C4-2B (cell line): Measurements from ENCODE around the gene ZNF804B.
A peak's percentile ranks its signal among the peaks of the same experiment; 100 is the strongest.

ENCODE experiments used
- H3K27ac ChIP-seq: fragments of 450-650 bp; 2 replicates; pipeline ENCODE4 v1.5.1; 2017
- CTCF ChIP-seq: fragments of 450-650 bp; conservative IDR thresholded peaks from 2 replicates; pipeline ENCODE4 v1.5.1; 2017; ENCODE audit warnings: mild to moderate bottlenecking
- ZFX ChIP-seq: fragments of 450-650 bp; IDR thresholded peaks from 2 replicates; pipeline ENCODE4 v1.6.1; 2017

Gene ZNF804B

DNA sequence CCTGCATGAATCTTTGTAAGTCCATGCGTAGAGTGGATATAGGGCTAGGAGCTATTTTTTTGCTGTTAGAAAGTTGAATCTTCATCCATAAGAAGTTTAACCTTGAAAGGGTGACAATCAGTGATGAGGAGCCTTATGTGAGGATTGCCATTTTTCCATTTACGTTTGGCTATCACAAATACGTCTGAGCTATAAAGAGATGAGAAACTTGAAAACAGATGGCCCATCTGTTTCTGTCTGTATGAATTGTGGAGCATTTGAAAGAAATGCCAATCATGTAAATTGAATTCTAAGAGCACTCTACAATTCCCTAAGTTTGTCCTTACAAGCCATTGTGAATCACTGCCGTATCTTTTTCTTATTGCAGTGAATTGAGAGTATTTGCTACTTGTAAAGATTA is 205.9 kb downstream of the ZNF804B start:
- no peak overlapping the region for H3K27ac ChIP-seq
- no peak for TF ChIP-seq CTCF
- no peak for TF ChIP-seq ZFX

DNA sequence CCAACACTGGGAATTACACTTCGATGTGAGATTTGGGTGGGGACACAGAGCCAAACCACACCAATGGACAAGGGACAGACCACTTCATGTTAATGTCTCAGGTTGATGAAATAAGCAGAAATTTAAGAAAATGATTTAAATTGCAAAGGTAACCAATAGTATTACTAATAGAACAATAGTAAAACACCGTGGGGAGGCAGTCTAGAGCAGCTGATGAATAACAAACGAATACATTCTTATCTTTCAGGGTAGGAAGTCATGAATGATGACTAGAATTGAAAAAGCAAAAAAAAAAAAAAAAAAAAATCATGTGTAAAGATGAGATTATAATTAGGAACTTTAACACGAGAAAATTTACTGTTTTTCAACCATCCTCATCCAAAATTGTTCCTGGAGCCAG is 207.9 kb downstream of the ZNF804B start:
- TF ChIP-seq ZFX (no peak), CTCF (peak; percentile 33)
- H3K27ac ChIP-seq, result no peak overlapping the region

DNA sequence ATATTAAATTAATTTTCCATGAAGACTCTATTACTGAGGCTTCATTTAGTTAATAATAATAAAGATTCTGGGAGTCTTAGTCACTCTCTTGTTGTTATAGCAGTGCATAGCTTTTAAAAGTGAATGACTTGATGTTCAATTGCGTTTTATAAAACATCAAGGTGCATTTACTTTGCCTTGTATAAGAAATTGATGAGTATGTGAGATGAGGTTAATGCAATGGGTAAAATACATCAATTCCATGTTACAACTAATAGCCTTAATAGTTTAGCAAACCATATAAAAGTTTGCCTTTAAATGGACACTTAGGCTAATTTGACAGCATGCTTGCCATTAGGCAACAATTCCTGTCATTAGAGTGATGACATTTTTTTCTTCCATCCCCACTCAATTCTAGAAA is 209.7 kb downstream of the ZNF804B start:
- TF ChIP-seq CTCF, result no peak
- no peak for TF ChIP-seq ZFX
- H3K27ac ChIP-seq, result no peak overlapping the region

DNA sequence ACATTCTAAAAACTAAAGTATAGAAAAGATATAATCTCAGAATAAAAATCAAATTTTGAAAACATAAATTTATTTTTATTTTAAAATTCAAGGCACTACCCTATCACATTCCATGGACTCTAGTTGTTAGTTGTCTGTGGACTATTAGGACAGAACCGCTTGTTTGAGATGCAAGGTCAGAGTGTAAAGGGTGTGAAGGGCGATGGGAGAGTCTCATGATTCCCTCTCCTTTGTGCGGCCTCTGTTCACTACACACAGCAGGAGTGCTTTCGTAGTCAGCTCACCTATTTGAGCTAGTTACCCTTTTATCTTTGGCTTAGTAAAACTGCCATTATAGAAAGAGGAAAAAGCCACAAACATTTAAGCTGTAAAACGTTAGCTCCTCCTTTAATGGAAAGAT is 225.8 kb downstream of the ZNF804B start:
- TF ChIP-seq CTCF, result no peak
- no peak for TF ChIP-seq ZFX
- H3K27ac ChIP-seq, result no peak overlapping the region

GRCh38 chr7:89001306-89001705 is 241.8 kb downstream of the ZNF804B start:
- TF ChIP-seq ZFX, result no peak
- TF ChIP-seq CTCF, result no peak
- no peak overlapping the region for H3K27ac ChIP-seq

DNA sequence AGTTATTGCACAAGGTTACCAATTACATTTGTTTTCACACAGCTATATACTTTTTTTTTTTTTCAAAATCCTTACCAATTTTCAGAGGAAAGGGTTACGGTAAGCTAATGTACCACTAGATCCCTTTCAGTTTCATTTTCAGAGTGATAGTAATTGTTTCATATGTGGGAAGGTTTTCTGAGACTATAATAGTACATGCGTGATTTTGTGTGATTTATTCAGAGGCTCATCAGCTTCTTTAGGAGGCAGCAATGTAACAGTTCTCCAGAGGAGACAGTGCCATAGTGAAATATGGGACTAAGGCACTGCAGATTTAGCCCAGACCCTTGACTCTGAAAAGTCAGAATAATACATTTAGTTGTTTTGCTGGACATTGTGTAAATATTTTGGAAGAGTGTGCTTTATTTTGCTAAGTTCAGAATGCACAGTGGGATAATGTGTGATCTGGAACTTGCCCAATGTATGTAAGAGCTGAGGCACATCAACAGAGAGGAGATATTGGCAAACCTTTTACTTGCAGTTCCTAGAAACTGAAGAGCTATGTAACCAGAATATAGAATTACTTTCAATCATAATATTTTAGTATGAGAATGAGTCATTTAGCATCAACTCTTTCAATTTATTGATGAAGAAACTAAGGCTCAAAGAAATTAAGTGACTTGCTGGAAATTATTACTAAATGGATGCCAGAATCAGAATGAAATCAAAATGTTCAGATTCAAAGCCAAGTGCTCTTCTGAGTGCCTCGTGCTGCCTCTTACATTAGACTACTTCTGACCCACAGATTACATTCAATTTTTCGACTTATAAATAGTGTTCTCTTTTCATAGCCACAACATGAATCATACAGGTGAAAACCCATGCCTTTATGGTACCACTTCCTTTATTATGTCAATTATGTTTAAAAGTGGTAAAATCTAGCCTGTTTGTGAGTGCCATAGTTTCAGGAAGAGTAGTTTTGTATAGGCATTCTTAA is 243.8 kb downstream of the ZNF804B start:
- no peak overlapping the region for H3K27ac ChIP-seq
- TF ChIP-seq ZFX (no peak), CTCF (no peak)

DNA sequence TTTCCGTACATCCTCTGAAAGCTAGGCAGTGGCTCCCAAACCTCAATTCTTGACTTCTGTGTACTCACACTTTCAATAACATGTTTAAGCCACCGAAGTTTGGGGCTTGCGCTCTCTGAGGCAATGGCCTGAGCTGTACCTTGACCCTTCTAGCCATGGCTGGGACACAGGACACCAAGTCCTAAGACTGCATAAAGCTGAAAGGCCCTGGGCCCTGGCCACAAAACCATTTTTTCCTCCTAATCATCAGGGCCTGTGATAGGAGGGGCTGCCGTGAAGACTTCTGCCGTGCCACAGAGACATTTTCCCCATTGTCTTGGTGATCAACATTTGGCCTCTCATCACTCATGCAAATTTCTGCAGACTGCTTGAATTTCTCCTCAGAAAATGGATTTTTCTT is 252.5 kb downstream of the ZNF804B start:
- TF ChIP-seq CTCF (no peak), ZFX (no peak)
- H3K27ac ChIP-seq, result no peak overlapping the region
